HG02938 (cell line): ENCODE results near the gene CAMK2B.
A peak's percentile ranks its signal among the peaks of the same experiment; 100 is the strongest.

Experiments
- ATAC-seq: cut with Tn5 transposase; IDR thresholded peaks from one replicate; pipeline ENCODE4 v1.9.1; 2021; ENCODE audit warnings: mild to moderate bottlenecking, moderate library complexity; ENCODE audit not compliant: unreplicated experiment

The CAMK2B gene

DNA sequence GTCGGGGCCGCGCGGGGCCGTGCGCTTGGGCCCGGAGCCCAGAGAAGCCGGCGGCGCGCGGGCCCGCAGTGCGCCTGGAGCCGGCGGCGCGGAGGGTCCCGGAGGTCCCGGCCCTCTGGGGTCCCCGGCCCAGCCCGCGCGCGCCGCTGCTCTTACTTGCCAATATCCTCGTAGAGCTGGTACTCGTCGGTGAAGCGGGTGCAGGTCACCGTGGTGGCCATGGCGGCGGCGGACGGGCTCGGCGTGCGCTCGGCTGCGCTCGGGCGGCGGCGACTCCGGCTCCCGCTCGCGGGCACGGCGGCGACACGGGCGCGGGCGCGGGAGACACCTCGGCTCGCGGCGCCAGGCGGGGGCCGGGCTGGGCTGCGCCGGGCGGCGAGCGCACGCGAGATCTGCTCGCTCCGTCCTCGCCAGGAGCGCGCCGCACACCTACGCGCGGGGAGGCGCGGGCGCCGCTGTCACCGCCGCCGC, at the start of gene CAMK2B:
CAMK2B (minus strand) TSS at position 394 of the 471 bp plus-strand sequence; CDS start at position 221, 173 bp downstream.
- no peak for ATAC-seq

DNA sequence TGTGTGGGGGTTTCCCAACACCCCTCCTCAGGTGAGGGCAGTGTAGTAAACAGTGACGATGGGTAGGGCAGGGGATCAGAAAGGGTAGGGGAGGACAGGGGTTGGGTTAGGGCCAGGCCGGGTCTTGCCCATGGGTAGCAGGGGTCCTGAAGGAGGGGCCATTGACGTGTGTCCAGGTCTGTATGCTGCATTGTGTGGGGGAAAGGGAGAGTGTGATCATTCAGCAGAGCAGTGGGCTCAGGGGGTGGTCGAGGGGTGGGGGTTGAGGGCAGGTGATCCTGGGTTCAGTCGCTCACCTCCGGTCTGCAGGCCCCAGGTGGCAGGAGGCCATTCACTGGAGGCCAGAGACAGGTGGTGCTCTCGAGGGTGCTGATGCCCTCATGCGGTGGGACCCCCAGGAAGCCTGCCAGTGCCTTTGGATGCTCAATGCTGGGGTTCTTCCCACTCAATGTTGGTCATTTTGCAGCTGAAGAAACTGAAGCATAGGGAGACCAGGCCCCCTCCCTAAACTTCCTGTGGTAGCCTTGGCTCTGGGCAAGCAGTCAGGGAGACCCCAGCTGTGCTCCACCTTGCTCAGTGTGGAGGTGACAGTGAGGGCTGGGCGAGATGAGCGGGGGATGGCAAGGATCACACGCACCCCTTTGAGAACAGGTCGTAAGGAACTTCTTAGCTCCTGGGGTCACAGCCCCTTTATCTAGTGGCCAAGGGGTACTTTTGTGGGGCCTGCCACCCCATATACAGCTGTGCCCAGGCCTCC, 48.8 kb upstream of the CAMK2B start:
- ATAC-seq = no peak

DNA sequence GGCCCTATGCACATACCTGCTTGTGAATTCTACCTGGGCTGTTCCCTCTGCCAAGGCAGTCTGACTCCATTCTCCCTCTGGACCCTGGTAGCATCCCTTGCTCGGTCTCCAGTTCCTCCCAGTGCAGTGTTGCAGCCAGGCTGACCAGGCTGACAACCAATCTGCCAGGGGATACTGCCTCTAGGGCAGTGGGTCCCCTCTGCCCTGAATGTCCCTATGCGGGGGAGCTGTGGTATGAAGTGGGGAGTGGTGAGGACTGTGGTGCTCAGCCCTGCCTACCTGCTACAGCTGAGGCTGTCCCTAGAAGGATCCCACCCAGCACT, 48.0 kb upstream of the CAMK2B start:
- no peak for ATAC-seq

DNA sequence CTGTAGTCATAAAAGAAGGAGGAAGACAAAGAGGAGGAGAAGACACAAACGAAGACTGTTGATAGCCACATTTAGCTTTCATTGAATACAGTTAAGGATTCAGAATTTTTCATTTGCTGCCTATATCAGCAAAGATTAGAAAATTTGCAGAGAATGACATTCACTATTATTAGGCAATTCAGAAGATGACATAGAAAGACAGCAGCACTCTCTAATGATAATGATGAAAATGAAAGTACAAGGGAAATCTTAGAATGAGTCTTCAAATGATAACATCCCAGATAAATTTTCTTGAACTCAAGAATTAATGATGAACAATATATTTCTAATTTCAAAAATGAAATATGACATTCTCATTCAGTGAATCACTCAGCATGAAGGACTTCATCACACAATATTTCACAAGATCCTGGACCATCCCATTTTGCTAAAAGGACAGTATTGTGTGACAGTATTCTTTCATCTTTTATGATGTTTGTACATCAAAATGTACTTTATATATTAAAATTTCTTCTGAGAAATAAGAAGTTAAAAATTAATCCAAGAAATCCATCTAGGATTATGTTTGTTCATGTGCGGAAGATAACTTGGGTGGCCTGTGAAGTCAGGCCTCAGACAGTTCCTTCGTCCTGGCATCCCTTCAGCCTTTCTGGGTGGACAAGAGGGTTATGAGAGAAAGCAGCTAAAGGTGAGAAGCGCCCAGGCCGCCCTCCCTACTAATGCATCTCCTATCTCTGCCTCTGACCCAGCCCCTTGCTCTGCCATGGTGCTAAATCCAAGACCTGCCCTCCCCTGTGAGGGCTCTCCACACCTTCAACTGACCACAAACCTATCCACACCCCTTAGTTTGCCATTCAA, 47.4 kb upstream of the CAMK2B start:
- ATAC-seq = no peak

DNA sequence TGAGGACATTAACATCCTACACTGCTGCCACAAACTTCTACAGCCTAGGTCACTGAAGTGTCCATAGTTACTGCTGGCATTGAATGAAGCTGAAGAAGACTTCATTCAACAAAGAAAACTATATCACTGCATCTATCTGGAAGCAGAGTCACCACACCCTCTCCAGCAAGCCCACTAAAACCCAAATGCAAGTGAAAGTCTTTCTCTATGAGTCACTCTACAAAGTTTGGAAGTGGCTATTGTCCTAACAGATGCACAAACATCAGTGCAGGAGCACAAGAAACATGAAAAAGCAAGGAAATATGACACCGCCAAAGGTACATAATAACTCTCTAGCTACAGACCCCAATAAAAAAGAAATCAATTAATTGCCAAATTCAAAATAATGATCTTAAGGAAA, 43.5 kb upstream of the CAMK2B start:
- ATAC-seq = no peak

DNA sequence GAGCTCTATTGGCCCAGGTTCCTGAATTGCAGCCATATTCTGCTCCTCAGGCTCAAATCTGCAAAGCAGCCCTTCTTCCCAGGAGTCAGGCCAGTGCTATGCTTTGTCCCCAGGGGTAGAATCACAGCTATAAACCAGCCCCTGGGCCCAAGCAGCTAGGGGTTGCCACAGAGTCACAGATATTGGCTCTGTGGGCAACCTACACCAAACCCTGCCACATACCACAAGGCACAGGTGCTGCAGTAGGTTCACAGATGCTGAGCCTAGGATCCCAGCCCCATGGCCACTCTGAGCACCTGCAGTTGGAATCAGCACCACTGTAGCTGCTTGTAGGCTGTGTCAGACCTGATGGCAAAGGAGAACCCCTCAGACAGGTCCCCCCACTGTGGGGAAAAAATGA, 43.1 kb upstream of the CAMK2B start:
- no peak for ATAC-seq

DNA sequence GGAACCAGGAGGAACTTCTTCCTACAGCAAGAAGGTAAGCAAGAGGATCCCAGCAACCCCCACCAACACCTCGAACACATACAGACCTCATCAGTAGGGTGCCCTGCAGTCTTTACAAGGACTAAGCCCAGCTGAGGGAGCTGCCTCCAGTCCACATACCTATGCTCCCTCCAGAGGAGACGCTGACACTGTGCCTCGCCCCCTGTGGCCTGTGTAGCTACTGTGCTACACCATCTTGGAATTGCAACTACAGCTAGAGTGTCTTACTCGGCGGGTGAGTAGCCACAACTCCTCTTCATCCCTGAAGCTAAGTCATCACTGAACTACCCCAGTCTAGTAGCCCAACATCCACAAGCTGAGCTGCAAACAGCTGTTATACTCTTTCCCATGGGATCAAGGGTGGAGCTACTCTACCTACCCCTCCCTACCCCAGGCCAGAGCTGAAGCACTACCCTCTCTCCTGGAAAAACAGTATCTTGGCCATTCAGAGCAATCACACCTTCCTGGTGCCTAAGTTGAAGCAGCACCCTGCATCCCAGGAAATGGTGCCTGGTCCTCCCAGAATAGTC, 42.2 kb upstream of the CAMK2B start:
- no peak for ATAC-seq

DNA sequence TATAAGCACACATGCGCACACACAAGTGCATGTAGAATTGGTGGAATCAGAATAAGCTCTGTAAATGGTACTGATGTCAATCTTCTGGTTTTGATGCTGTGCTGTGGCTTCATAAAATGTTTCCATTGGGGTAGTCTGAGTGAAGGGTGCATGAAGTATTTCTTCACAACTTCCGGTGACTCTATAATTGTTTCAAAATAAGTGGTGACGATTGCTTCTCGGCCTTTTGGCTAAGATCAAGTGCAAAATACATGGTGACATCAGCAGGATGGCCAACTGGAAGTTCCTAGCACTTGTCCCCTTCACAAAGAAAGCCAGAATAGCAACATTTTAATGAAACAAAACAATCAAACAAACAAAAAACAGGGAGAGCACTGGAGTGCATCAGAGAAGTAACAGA, 41.6 kb upstream of the CAMK2B start:
- no peak for ATAC-seq

DNA sequence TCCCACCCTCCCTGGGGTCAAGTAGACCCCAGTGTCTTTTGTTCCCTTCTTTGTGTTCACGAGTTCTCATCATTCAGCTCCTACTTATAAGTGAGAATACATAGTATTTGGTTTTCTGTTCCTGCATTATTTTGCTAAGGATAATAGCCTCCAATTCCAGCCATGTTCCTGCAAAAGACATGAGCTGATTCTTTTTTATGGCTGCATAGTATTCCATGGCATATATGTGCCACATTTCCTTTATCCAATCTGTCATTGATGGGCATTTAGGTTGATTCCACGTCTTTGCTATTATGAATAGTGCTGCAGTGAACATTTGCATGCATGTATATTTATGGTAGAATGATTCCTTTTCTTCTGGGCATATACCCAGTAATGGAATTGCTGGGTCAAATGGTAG, 28.3 kb upstream of the CAMK2B start:
- no peak for ATAC-seq

DNA sequence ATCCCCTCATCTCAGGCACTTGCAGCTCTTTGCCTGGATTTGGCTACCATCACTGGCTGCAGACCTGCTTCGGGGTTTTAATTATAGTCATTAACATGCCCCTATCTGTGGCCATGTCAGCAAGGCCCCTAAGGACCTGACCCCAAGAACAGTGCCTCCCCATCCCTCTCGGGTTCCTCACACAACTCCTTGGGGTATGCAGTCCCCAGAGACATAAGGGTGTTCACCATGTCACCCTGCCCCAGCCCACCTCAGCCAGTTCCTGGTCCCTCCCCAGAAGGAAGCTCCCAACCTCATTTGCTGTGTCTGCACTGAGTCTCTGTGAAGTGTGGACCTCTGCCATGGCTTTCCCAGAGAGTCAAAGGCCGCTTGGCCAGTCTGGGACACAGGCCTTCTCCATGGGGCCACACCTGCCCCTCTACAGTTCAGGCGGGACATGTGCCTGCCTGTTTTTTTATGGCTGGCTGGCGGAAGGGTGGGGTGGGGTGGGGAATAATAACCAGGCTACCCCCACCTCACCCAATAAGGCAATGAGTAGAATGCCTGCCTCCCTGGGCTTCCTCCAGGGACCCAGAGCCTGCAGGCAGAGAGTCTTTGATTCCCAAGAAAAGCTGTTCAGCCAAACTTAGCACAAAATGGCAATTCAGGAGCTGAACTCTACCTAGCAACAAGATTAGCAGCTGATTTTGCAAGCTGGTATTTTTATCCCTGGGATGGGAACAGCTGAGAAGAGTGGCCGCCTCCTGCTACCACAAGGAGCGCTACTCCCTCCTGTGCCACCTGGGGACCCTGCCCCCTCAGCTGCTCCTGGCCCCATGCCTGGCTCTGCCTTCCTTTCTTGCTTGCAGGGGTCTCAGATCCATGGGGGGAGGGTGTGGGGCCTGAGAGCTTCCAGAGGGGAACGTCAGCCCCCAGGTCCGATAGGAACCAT, 23.7 kb upstream of the CAMK2B start:
- no peak for ATAC-seq

DNA sequence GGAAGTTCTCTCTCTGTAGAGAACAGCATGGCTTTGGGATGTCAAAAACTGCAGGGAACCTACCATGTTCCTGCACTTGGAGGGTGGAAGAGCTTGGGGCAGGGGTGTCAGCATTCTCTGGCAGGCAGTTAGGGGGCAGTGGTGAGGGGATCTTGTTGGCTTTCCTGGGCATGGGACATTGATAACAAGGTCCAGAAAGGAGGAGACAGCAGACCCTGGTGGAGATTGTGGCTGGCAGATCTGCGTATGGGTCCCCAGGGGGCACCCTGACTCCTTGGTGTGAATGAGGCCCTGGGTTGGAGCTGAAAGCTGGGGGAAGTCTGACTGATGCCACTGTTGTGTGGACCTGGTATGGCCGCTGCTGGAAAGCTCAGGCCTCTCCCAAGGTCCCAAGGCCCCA, 22.9 kb upstream of the CAMK2B start:
- no peak for ATAC-seq

DNA sequence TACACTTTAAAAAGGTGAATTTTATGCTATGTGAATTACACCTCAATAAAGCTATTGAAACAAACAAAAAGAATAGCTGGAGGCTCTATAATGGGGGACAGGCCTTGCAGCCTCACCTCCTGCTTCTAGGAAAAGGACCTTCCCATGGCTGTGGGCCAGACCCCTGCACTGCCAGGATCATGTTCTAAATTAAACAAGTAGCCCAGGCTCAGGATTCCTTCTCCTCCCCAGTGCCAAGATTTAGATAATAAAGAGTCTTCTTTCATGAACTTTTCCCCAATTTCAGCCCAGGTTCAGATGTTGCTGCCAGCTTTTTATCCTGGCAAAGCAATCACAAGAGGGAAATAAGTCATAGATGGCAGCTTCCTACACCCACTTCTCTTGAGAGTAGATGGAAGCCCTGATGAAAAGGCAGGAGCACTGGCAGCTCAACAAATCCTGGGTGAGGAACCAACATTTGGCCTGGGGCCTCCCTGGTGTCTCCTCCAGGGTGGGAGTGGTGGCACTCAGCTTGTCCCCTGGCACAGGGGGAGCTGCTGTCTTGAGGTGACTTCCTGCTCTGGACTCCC, 22.2 kb upstream of the CAMK2B start:
- no peak for ATAC-seq

DNA sequence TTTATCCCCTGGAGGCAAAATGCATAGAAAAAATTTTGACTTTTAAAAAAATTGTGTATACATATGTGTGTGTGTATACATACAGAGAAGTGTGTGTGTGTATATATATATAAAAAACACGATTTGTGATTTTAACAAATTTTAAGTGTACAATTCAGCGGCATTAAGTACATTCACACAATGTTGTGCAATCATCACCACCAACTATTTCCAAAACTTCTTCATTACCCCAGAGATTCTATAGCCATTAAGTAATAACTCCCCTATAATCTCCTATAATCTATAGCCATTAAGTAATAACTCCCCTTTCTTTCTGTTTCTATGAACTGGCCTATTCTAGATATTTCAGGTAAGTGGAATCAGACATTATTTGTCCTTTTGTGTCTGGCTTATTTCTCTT, 20.7 kb upstream of the CAMK2B start:
- ATAC-seq = no peak

DNA sequence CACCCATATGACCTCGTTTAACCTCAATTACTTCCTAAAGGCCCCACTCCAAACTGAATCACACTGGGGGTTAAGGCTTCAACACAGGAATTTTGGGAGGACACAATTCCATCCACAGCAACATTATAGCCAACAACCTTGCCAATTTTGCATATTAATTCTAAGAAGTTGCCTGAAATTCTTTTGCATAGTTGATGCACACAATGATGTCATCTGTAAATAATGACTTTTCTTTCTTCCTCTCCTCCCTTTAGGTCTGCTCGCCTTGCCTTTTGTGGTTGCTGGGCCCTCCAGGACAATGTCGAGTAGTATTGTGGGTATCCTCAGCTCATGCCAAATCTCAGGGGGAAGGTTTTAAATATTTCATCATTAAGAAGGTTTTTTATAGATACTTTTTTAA, 16.0 kb upstream of the CAMK2B start:
- no peak for ATAC-seq

DNA sequence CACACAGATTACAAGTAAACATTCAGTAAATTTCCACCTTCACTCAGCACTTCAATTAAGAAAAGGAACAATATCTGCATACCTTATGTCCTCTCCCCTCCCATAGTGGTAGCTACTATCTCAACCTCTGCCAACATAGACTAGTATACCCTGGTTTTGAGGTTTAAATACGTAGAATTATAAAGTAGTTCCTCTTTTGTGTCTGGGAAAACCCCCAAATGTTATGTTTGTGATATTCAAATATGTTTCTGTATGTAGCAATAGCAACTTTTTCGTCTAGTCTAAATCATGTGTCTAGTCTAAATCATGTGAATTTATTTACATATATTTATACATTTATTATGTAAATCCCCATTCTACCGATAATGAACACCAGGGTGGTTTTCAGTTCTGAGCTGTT, 13.2 kb upstream of the CAMK2B start:
- peak; percentile 54 for ATAC-seq

DNA sequence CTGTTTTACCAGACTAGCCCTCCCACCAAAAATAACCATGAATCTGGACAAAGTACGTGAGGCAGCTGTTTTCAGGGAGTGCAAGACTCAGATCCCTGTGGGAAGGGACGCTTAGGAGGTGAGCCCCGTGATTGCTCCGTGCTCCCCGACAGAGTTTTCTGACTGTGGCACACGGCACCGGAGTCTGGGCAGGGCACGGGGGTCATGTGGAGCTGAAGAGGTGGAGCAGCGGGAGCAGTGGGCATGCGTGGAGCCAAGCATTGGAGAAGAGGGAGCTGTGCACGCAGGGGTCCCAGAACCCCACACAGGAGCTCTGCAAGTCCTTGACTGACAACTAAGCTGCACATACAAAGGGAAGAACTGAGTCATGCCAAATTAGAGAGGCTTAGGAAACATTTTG, 11.1 kb upstream of the CAMK2B start:
- ATAC-seq = no peak

DNA sequence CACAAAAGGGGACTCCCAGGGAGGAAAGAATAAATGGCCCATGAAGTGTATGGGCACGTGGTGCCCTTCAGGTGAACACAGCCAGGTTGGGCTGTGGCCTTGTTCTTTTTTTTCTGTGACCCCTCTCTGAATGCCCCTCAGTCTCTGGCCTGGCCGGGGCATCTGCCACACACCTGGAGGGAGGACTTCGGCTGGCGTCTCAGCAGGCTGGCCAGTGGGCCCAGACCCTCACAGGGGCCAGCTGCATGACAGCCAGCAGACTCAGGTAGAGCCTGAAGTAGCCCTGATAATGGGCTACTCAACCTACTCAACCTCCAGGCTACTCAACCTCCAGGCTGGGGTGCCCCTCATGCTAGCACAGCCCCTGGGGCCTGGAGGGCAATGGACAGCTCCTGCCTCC, 9.8 kb upstream of the CAMK2B start:
- no peak for ATAC-seq

DNA sequence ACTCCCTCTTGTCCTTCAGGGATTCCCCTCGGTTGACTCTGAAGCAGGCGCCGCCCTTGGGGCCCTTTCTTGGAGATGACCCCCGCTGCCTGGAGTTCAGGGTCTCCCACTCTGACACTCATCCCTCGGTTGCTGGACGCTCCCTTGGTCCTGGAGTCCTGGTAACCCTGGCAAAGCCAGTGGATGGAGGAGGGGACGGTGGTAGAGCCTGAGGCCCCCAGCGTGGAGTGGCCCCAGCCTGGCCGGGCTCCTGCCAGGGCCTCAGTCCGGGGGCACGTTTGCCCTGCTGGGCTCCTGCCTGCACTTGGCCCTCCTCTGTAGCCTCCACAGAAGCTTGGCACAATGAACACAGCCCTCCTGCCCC, 9.3 kb upstream of the CAMK2B start:
- ATAC-seq = no peak

DNA sequence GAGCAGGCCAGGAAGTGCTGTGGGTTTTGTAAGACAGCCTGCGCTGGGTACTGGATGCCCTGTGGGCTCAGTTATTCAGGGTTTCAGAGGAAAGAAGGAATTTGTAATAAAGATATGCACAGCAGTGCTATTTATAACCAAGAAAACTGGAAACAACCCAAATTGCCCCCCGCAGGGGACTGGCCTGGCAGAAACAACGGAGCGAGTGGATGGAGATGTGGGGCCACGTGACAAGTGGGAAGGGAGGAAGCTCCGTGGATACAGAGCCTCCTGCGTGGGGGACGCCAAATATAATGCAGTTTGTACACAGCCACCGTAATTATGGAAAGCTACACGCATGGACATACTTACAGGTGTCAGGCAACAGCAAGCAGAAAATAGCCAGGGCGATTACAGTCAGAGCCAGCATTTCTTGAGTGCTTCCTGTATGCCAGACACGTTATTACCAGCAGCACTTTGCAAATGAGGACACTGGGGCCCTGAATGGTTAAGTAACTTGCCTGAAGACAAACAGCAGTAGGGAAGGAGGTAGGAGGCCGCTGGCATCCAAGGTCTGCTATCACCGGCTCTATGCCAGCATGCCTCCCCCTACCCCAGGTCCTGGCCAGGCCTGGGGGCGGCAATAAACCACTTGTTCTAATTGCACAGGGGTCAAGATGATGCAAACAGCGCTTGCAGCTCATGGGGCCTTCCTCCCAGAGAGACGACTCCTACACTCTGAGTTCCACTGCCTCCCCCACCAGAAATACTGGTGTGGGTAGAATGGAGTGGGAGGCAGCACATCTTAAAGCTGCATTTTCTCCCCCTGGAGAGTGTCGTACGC, 8.7 kb upstream of the CAMK2B start:
- ATAC-seq = no peak

DNA sequence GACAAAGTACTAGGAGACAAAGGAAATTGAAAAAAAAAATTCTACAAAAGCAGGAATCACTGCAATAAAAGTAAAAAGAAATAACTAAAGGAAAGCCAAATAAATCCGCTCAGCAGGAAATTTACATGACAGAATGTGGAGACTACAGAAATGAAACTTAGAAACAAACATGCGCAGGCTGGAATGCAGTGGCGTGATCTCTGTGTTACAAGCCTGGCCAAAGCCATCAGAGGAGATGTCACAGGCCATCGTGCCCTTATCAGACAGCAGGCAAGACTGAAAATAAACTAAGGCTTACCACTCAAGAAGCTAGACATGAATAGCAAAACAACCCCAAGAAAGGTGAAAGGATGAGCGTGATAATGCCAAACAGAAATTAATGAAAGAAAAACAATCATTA, 6.3 kb upstream of the CAMK2B start:
- no peak for ATAC-seq
